GM12801 (cell line): ENCODE measurements around the gene PTPRQ.

Experiments used
- CTCF ChIP-seq: IDR thresholded peaks from one replicate; pipeline ENCODE4 v1.5.1; 2011; ENCODE audit warnings: control low read depth; ENCODE audit not compliant: insufficient read length; ENCODE audit errors: extremely low read depth

Gene PTPRQ

GRCh38 chr12:80576641-80577418 is 132.8 kb downstream of the PTPRQ start:
- TF ChIP-seq CTCF = no peak

GRCh38 chr12:80580254-80580653 is 136.2 kb downstream of the PTPRQ start:
- no peak for TF ChIP-seq CTCF

- TF ChIP-seq CTCF = no peak
Measured at GRCh38 chr12:80581783-80582182, 137.7 kb downstream of the PTPRQ start.

GRCh38 chr12:80582431-80582830 is 138.4 kb downstream of the PTPRQ start:
- TF ChIP-seq CTCF = no peak

GRCh38 chr12:80589077-80589476 is 145.0 kb downstream of the PTPRQ start:
- TF ChIP-seq CTCF = no peak

- TF ChIP-seq CTCF = no peak
Measured at GRCh38 chr12:80590085-80590484, 146.1 kb downstream of the PTPRQ start.

- no peak for TF ChIP-seq CTCF
Measured at GRCh38 chr12:80593766-80594165, 149.7 kb downstream of the PTPRQ start.
